Umbilical cord (tissue), 2 donors: Measurements from ENCODE around the gene SPRED2. TPM values are rescaled to one million over a fixed set of nuclear protein-coding genes. Genes with fewer than 3 reads are reported as not detected.
A peak's percentile ranks its signal among the peaks of the same experiment; 100 is the strongest.

Experiments
- DNase-seq: peaks from one replicate; pipeline ENCODE4 v3.0.0-alpha.2; 2015; ENCODE audit warnings: low spot score
- total RNA-seq: library from RNA; depleted of rRNA; stranded (reverse); fragments of >200 nt; gene quantifications from one replicate; pipeline ENCODE4 v1.2.3, GENCODE V29; 2014; ENCODE audit warnings: low replicate concordance; ENCODE audit not compliant: insufficient read depth

Gene SPRED2
- total RNA-seq, 1 donor from 2014 or later, result 4.8 TPM

DNA sequence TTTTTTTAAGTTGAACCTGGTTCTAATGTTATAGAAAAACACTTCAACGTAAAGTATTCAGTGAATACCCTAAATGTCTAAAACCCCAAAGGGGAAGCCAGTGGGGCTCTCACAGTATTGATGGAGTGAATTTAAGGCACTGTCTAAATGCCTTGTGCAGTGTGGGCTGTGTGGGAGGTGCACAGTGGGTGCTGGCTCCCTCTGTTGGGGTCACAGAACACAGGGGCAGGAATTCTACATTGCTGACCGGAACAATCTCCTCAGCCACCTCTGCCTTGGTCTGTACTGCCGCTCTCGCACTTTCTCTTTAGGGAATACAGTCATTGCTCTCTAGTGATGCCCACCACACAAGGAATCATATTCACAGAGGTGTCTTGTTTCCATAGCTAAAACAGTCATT is 45.4 kb downstream of the SPRED2 start:
- DNase-seq, result no peak

DNA sequence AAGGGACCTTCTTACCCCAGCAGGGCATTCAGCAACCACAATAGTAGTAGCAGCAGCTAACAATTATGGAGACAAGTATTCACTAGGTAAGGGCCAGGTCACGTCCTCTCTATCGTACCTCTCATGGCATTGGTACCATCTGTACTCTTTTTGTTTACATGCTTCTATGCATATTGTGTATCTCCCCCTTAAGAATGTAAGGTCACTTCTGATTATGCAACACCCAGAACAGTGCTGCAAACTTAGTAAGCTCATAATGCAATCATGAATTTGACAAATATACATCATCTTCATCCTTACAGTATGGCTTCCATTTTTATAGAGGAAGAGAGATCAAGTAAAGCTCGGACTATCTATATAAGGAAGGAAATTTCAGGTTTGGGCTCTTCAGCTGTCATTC is 46.1 kb downstream of the SPRED2 start:
- no peak for DNase-seq

- peak; percentile 36 for DNase-seq
These were observed 48.6 kb downstream of the SPRED2 start for GRCh38 chr2:65383541-65384488.

DNA sequence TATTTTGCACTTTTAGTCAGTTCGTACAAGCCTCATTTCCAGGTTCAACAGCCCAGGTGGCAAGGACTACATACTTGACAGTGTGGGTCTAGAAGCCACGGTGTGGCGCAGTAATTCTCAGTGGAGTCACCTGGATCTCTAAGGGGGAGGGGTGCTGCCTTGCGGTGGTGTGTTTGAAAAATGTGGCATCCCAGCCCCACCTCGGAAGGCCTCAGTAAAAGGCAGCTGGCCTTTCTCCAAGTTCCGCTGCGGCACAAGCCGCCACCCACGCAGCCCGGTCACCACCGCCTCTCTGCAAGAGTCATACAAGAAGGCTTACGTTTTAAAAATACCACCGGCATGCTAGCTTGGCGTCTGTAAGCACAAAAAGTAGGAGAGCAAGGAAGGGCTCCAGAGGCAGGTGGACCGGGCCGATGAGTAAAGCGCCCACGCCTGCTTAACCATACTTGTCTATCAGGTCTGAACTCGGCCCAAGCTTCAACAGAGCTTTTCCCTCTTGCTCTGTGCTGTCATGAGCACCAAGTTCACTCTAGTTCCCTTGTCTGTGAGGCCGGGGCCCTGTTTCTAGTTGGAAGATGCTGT is 49.5 kb downstream of the SPRED2 start:
- peak; percentile 71 for DNase-seq

DNA sequence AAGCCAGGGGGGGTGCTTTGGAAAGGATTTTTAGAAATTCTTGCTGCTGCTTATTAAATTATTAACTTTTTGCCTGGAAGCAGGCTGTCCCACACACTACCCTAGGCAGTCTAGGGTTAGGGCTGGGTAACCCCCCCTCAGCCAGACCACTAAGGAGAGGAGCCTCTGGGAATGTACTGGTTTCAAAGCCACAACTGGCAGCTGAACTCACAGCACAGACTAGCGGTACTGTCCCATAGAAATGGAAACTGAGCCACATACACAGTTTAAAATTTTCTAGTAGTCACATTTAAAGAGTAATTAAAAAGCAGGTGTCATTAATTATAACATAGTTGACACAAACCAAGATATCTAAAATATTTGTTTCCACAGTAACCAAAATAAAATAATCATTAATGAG is 50.1 kb downstream of the SPRED2 start:
- DNase-seq, result no peak

GRCh38 chr2:65381607-65382051 is 50.8 kb downstream of the SPRED2 start:
- no peak for DNase-seq

DNA sequence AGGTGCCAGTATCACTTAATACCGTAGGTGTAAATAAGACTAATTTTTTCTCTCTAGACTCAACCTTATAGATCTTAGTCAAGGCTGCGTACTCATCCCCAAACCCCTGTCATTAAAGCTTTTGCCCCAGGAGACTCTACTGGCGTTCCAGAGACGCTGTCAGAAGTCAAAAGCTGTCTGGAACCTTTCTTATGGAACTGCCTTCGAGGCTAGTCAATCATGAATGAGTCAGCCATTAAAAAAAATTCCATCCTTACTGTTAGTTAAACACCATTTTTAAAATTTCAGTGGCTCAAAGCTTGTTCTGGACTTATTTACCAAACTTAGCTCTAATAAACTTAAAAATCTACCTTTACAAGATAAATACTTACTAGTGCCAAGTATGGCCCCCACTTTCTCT is 52.1 kb downstream of the SPRED2 start:
- DNase-seq, result no peak

GRCh38 chr2:65379721-65380171 is 52.7 kb downstream of the SPRED2 start:
- no peak for DNase-seq

DNA sequence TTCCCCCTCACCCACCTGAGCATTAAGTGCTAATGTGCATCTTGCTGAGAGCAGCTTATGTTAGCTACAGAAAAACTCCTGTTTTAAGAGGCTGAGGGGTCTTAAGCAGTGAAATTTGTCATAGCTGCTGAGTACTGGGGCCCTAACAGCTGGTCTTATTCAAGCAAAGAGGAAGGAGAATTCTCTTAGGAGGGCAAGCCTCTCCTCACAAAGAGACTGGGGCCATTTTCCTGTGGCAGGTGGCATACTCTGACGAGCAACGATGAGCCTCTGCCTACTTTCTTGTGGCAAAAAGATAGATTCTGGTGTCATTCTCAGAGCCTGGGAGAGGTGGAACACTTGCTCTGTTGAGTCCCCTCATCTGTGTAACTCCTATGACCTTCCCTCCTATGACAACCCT is 53.2 kb downstream of the SPRED2 start:
- no peak for DNase-seq

GRCh38 chr2:65378290-65378689 is 54.1 kb downstream of the SPRED2 start:
- no peak for DNase-seq

DNA sequence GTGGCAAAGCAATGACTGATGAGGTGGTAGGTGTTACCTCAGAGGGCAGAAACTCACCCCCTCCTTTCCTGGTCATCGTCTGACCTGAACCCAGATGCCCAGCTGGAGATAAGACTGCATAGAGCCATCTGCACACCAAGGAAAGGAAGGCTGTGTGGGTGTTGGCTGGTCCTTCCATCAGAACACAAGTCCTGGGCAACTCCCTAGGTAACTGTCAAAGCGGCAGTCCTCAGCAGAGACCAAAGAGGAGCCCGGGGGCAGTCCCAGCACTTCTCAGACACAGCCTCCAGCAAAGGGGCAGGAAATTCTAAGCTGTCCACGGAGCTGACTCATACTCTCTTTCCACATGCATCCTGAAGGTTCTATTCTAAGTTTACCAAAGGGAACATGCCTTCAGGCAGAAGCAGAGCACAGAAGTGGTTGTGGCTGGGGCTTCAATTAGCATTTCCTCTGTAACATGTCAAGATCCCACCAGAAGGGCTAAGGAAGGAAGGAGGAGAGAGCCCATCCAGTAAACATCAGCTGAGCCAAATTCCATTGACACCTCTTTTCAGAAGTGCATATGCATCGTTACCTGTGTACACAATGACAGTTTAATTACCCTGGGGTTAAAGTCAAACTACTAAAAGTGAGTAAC is 54.7 kb downstream of the SPRED2 start:
- peak; percentile 40 for DNase-seq

- no peak for DNase-seq
These were observed 56.7 kb downstream of the SPRED2 start for GRCh38 chr2:65375723-65376122.

DNA sequence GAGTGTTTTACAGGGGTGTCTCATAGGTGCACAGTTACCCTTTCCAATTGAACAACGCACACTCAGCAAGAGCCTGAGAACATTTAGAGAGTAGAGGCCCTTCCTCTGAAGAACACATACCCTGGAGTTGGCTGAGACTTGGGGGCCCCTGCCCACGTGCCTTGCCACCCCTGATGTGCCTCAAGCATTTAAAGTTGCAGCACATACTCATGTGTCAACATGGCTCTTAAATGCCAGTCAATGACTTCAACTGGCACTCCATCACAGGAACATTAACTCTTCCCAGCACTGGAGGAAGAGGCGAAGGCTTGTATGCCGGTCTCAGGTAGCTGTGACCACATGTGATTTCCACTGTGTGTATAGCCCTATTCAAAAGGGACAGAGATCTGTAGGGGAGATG is 57.4 kb downstream of the SPRED2 start:
- DNase-seq, result no peak

DNA sequence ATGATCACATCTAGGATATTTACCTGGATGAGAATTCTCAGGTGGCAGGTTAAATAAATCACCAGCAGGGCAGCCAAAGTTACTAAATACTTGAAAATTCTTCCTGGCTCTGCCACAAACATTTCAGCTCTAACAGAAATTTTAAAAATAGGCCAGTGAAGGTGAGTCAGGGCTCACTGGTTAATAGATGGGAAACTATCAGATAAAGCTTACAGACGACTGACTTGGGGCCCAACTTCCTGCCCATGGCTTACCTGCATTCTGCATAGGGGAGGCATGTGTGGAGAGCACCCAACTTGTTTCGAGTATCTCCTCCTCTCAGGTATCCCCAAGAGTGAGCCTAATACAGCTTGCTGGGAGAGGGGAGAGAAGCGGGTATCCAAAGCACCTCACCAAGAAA is 57.8 kb downstream of the SPRED2 start:
- no peak for DNase-seq

DNA sequence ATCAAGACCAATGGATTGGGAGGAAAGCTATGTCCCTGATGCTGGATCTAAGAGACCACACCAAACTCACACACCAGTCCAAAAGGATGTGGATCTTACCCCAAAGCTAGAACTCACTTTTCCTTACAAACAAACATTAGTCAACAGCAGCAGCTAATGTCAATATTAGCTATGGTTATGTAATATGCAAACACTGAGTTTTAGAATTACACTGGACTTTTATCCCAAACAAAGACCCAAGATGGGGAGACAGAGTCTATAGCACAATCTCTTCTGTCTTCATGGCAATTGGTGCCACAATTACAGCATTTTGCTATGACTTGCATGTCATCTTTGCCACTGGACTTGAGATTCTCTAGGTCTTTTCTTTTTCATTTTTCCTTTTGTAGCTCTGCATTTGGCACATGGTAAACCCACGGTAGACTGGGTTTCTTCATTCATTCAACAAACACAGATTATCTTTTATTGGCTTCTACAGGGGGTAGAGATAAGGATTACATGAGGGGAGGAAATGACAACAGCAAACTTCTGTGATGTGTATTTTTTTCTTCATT is 59.0 kb downstream of the SPRED2 start:
- no peak for DNase-seq

- no peak for DNase-seq
These were observed 59.8 kb downstream of the SPRED2 start for GRCh38 chr2:65372619-65373018.

- no peak for DNase-seq
These were observed 61.3 kb downstream of the SPRED2 start for GRCh38 chr2:65371074-65371434.

DNA sequence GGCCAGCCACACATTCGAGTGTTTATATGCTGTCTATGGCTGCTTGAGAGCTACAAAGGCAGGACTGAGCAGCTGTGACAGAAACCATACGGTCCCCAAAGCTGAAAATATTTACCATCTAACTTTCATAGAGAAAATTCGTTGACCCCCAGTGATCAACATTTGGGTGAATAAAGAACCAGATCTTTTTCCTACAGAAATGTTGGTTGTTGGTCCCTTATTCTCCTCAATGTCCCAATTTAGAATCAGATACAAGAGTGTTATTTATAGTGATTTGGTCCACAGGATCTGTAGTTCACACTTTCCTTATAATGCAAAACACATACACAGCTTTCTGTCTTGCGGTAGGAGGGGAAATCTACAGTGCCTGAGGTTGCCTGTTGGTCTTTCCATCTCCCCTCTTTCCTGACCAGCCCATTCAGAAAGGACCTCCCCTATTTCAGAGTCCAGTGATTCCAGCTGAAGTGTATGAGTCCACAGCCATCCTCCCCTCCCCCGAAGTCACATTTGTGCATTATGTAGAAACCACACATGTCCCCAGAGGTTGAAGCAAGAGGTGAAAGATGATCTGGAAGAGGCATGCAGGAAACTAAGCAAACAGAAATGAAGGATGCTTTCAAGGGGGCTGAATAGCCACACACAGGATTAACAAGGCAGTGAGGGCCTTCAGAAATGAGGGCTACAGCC is 61.9 kb downstream of the SPRED2 start:
- DNase-seq, result no peak

DNA sequence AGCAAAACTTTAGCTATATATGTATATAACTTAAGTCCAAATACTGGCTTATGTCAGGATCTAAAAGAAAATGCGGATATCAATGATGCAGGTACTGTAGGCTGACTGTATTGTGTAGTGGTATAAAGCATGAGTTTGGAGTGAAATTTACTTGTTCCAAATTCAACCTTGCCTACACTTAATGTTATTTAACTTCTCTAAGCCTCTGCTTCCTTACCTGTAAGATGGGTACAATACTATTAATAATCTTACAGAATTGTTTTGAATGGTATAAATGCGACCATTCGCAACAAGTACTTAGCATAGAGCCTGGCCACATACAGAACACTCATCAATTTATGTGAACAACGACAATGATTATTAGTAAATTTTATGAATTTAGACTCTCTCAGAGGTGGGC is 62.4 kb downstream of the SPRED2 start:
- no peak for DNase-seq

GRCh38 chr2:65369574-65369973 is 62.8 kb downstream of the SPRED2 start:
- no peak for DNase-seq

- DNase-seq, result no peak
These were observed 63.9 kb downstream of the SPRED2 start for GRCh38 chr2:65368468-65368867.

DNA sequence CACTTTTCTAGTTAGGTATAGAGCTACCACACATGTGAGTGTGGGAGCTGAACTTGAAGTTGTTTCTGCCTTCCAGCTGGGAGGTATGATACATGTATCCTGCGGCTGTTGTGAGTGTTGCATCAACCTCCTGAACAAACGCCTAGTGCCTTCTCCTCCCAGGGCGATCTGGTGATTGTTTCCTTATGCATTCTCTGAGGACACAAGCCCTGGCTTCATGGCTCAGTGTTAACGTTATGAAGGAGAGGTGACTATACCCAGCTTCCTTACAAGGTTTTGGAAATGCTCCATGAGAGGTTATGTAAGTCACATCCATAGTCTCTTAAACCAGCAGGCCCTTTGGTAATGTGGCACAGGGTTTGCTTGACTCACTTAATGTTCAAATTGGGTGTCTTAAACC is 64.9 kb downstream of the SPRED2 start:
- peak; percentile 29 for DNase-seq
